Spleen (tissue), 7 donors: Measurements from ENCODE around the gene SV2C.

ENCODE experiments used
- CTCF ChIP-seq, 11 experiments: fragments of 200-600 bp in 7 of 11; fragments of 450-650 bp in 4 of 11; sonication (generic) in 4 of 11; IDR thresholded peaks in 8 of 11; conservative IDR thresholded peaks in 3 of 11; 1 replicate in 7 of 11; 2 replicates in 4 of 11; pipeline versions ENCODE4 v1.4.0 to v1.8.0; 2016 to 2021; ENCODE audit warnings: antibody characterized with exemption in 11 of 11, inconsistent platforms in 4 of 11, mild to moderate bottlenecking in 1 of 11
- POLR2A ChIP-seq, 3 donors: fragments of 450-650 bp; IDR thresholded peaks; one replicate each; pipeline ENCODE4 v1.5.1; 2017; ENCODE audit warnings: antibody characterized with exemption in 3 of 3, mild to moderate bottlenecking in 1 of 3
- donor health status: DM: no; HTN: no; CAD: no; lungs with moderate emphysema.
- donor health status: DM: no; HTN: no; CAD: no.
- donor health status: DM: no; HTN: no; CAD: no.

GRCh38 chr5:76069061-76069735 is 14.0 kb upstream of the SV2C start:
- TF ChIP-seq CTCF (IDR thresholded peaks at IDR 0.05 in 8 of 11, conservative IDR thresholded peaks at IDR 0.05 in 3 of 11) = no peak
- TF ChIP-seq POLR2A (IDR thresholded peaks at IDR 0.05) = no peak
